Duodenal mucosa (tissue), 2 donors: Measurements from ENCODE around the gene ITCH.
"Not testable (repeated sequence)": the region's sequence is repeated elsewhere in the genome, so short reads cannot be mapped to it uniquely, and the experiment has no call there.

ENCODE experiments used
- H3K27ac ChIP-seq: one replicate; pipeline ENCODE4 v1.7.0; 2013; ENCODE audit warnings: low read depth, low read length
- H3K27me3 ChIP-seq, 2 donors: one replicate each; pipeline ENCODE4 v1.7.0; 2013; ENCODE audit warnings: low read length in 2 of 2, control low read depth in 1 of 2; ENCODE audit not compliant: insufficient read depth in 2 of 2, control insufficient read depth in 1 of 2
- H3K36me3 ChIP-seq, 2 donors: one replicate each; pipeline ENCODE4 v1.7.0; 2013; ENCODE audit warnings: low read length in 2 of 2, control low read depth in 1 of 2; ENCODE audit not compliant: insufficient read depth in 2 of 2, control insufficient read depth in 1 of 2
- H3K4me1 ChIP-seq, 2 donors: one replicate each; pipeline ENCODE4 v1.7.0; 2013; ENCODE audit warnings: low read length in 2 of 2, control low read depth in 1 of 2; ENCODE audit not compliant: insufficient read depth in 2 of 2, control insufficient read depth in 1 of 2
- H3K4me3 ChIP-seq, 2 donors: one replicate each; pipeline ENCODE4 v1.7.0; 2013; ENCODE audit warnings: low read length in 2 of 2, low read depth in 1 of 2
- H3K9ac ChIP-seq, 2 donors: one replicate each; pipeline ENCODE4 v1.7.0; 2013; ENCODE audit warnings: low read length in 2 of 2, low read depth in 1 of 2
- H3K9me3 ChIP-seq, 2 donors: one replicate each; pipeline ENCODE4 v1.7.0; 2013; ENCODE audit warnings: low read length in 2 of 2, control low read depth in 1 of 2; ENCODE audit not compliant: control insufficient read depth in 1 of 2

The ITCH gene

GRCh38 chr20:34343458-34344211 is 19.4 kb upstream of the ITCH start:
- no peaks in the 10 kb centered on the region for H3K27me3 ChIP-seq
- no peaks in the 10 kb centered on the region for H3K9me3 ChIP-seq
- H3K27ac ChIP-seq, result no peak overlapping the region
- no peak overlapping the region for H3K9ac ChIP-seq
- no peaks in the 10 kb centered on the region for H3K36me3 ChIP-seq
- H3K4me1 ChIP-seq, result peaks cover 5 to 7% of the 10 kb centered on the region in 2 donors
- no peak overlapping the region for H3K4me3 ChIP-seq

- Histone ChIP-seq H3K27ac (no peak overlapping the region), H3K4me1 (peaks cover 5 to 7% of the 10 kb centered on the region in 2 donors), H3K9ac (no peak overlapping the region), H3K9me3 (no peaks in the 10 kb centered on the region), H3K36me3 (no peaks in the 10 kb centered on the region), H3K27me3 (no peaks in the 10 kb centered on the region), H3K4me3 (no peak overlapping the region)
These were observed 18.8 kb upstream of the ITCH start for GRCh38 chr20:34344238-34344637.

GRCh38 chr20:34345402-34345736 is 17.7 kb upstream of the ITCH start:
- Histone ChIP-seq H3K9ac (no peak overlapping the region), H3K9me3 (no peaks in the 10 kb centered on the region), H3K36me3 (no peaks in the 10 kb centered on the region), H3K4me1 (peaks cover 5 to 7% of the 10 kb centered on the region in 2 donors), H3K27me3 (no peaks in the 10 kb centered on the region), H3K4me3 (no peak overlapping the region), H3K27ac (no peak overlapping the region)

- not testable (repeated sequence) for H3K27ac ChIP-seq, H3K9ac ChIP-seq, H3K36me3 ChIP-seq, H3K9me3 ChIP-seq, H3K4me1 ChIP-seq, H3K4me3 ChIP-seq, H3K27me3 ChIP-seq
These were observed 17.1 kb upstream of the ITCH start for GRCh38 chr20:34345839-34346532.

GRCh38 chr20:34346533-34346865 is 16.6 kb upstream of the ITCH start:
- H3K36me3 ChIP-seq, H3K9me3 ChIP-seq, H3K4me1 ChIP-seq, H3K4me3 ChIP-seq, H3K27ac ChIP-seq, H3K9ac ChIP-seq, H3K27me3 ChIP-seq: not testable (repeated sequence)

GRCh38 chr20:34347571-34347970 is 15.5 kb upstream of the ITCH start:
- H3K27me3 ChIP-seq, result no peaks in the 10 kb centered on the region
- no peak overlapping the region for H3K4me3 ChIP-seq
- no peak overlapping the region for H3K27ac ChIP-seq
- no peaks in the 10 kb centered on the region for H3K9me3 ChIP-seq
- H3K36me3 ChIP-seq, result no peaks in the 10 kb centered on the region
- H3K9ac ChIP-seq, result no peak overlapping the region
- peaks cover 5 to 7% of the 10 kb centered on the region in 2 donors for H3K4me1 ChIP-seq

GRCh38 chr20:34350095-34350494 is 13.0 kb upstream of the ITCH start:
- peaks cover 2 to 3% of the 10 kb centered on the region in 2 donors for H3K4me1 ChIP-seq
- H3K27me3 ChIP-seq, result no peaks in the 10 kb centered on the region
- no peak overlapping the region for H3K4me3 ChIP-seq
- no peaks in the 10 kb centered on the region for H3K36me3 ChIP-seq
- H3K9me3 ChIP-seq, result no peaks in the 10 kb centered on the region
- H3K27ac ChIP-seq, result no peak overlapping the region
- no peak overlapping the region for H3K9ac ChIP-seq

- H3K9ac ChIP-seq, H3K27me3 ChIP-seq, H3K36me3 ChIP-seq, H3K4me1 ChIP-seq, H3K27ac ChIP-seq, H3K9me3 ChIP-seq, H3K4me3 ChIP-seq: not testable (repeated sequence)
These were observed 9.6 kb upstream of the ITCH start for GRCh38 chr20:34353467-34353866.

- no peaks in the 10 kb centered on the region for H3K4me1 ChIP-seq
- H3K4me3 ChIP-seq, result no peak overlapping the region
- H3K9ac ChIP-seq, result no peak overlapping the region
- no peaks in the 10 kb centered on the region for H3K9me3 ChIP-seq
- H3K27ac ChIP-seq, result no peak overlapping the region
- H3K36me3 ChIP-seq, result no peaks in the 10 kb centered on the region
- H3K27me3 ChIP-seq, result no peaks in the 10 kb centered on the region
These were observed 7.6 kb upstream of the ITCH start for GRCh38 chr20:34355427-34355826.

- H3K9me3 ChIP-seq, H3K9ac ChIP-seq, H3K36me3 ChIP-seq, H3K27ac ChIP-seq, H3K27me3 ChIP-seq, H3K4me3 ChIP-seq: not testable (repeated sequence)
- peaks cover 10 to 15% of the 10 kb centered on the region in 2 donors for H3K4me1 ChIP-seq
These were observed 3.3 kb upstream of the ITCH start for GRCh38 chr20:34359729-34360128.
